ENCODE data around the gene DNAJC17.

Gene DNAJC17

GRCh38 chr15:40764629-40765103 is 42.6 kb downstream of the DNAJC17 start:
- DNase-seq (ENCODE audit: extremely low read depth, low read depth), result no peak
- TF ChIP-seq, protein P1, sequence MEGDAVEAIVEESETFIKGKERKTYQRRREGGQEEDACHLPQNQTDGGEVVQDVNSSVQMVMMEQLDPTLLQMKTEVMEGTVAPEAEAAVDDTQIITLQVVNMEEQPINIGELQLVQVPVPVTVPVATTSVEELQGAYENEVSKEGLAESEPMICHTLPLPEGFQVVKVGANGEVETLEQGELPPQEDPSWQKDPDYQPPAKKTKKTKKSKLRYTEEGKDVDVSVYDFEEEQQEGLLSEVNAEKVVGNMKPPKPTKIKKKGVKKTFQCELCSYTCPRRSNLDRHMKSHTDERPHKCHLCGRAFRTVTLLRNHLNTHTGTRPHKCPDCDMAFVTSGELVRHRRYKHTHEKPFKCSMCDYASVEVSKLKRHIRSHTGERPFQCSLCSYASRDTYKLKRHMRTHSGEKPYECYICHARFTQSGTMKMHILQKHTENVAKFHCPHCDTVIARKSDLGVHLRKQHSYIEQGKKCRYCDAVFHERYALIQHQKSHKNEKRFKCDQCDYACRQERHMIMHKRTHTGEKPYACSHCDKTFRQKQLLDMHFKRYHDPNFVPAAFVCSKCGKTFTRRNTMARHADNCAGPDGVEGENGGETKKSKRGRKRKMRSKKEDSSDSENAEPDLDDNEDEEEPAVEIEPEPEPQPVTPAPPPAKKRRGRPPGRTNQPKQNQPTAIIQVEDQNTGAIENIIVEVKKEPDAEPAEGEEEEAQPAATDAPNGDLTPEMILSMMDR (IDR thresholded peaks at IDR 0.05; ENCODE audit: low read depth, low read length, missing control alignments), result no peak
- peak overlapping the region; percentile 46 for H3K4me3 ChIP-seq (replicated peaks; ENCODE audit: low read depth, low read length)

DNA sequence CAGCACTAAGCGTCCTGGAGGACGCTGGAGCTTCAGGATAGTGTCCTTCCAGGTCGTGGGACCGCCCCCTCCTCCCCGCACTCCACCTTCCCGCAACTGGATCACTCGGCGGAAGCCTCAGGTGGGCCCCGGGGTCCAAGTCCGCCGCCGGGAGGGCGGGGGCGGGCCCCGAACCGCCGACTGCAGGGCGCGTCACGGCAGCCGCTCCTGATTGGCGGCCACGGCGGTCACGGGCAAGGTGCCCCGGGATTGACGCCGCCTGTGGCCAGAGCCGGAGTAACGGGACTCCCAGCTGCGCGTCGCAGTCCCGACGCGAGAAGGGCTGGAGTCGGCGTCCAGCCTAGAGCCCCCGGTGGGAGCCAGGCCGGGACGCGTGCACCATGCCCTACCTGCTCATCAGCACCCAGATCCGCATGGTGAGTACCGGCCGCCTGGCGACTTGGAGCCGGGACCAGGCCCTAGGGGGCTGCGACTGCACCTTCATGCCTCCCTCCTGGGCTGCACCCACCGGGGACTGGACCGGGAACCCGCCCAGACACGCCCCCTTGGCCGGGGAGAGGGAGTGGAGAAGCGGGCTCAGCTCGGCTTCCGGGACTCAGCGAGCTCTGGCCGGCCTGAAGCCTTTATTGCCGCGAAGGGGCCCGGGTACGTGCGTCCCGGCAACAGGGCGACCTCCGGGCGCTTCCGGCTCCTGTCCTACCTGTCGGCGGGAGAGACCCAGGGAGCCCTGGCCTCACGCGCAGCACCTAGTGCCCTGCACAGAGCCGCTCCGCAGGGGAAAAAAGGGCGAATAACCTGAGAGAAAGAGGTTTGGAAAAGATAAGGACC is 43.3 kb downstream of the DNAJC17 start, which contains the start of gene GCHFR:
Gene GCHFR, plus strand, starts transcription at position 268 of the 828 bp plus-strand sequence. Its CDS starts 113 bp downstream, at position 381.
- peak within 1 kb of the TSS; percentile 46 for H3K4me3 ChIP-seq (replicated peaks; ENCODE audit: low read depth, low read length)
- TF ChIP-seq, protein P1 (IDR thresholded peaks at IDR 0.05; ENCODE audit: low read depth, low read length, missing control alignments), result peak; percentile 8
- DNase-seq (ENCODE audit: extremely low read depth, low read depth), result no peak

- peak overlapping the region; percentile 46 for H3K4me3 ChIP-seq (replicated peaks; ENCODE audit: low read depth, low read length)
- TF ChIP-seq, protein P1 (IDR thresholded peaks at IDR 0.05; ENCODE audit: low read depth, low read length, missing control alignments), result no peak
- DNase-seq (ENCODE audit: extremely low read depth, low read depth), result no peak
Observed at GRCh38 chr15:40762919-40763800, 44.1 kb downstream of the DNAJC17 start.

GRCh38 chr15:40759961-40760360 is 47.3 kb downstream of the DNAJC17 start:
- TF ChIP-seq, protein P1 (IDR thresholded peaks at IDR 0.05; ENCODE audit: low read depth, low read length, missing control alignments), result no peak
- no peak for DNase-seq (ENCODE audit: extremely low read depth, low read depth)
- no peak overlapping the region for H3K4me3 ChIP-seq (replicated peaks; ENCODE audit: low read depth, low read length)

DNA sequence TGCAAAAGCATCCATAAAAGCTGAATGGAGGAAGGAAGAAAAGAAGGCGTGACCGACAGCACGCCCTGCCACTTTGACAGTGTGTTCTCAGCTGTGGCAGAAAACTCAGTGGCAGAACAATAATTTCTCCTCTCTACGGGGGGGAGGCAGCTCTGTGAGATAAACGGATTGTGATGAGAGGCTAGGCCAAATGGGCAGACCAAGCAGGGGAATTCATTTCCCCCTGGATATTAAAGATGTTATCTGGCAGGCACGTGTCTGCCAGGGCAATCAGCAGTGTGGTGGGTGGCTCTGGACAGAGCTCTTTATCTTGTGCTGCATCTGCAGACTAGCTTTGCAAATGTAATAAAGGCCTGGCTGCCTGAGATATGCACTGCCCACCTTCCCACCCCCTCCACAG is 50.3 kb downstream of the DNAJC17 start:
- H3K4me3 ChIP-seq (replicated peaks; ENCODE audit: low read depth, low read length), result no peak overlapping the region
- no peak for DNase-seq (ENCODE audit: extremely low read depth, low read depth)
- TF ChIP-seq, protein P1 (IDR thresholded peaks at IDR 0.05; ENCODE audit: low read depth, low read length, missing control alignments), result no peak

DNA sequence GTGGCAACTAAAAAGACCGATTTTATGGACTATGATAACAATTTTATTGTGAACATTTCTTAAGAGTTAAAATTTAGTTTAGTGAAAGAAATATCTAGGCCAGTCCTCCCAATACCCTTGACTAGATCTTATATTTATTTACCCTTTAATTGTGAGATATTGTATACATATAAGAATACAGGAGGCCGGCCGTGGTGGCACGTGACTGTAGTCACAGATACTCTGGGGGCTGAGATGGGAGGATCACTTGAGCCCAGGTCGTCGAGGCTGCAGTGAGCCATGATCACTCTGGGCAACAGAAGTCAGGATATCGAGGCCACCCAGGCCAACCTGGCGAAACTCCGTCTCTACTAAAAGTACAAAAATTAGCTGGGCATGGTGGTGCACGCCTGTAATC is 51.5 kb downstream of the DNAJC17 start:
- DNase-seq (ENCODE audit: extremely low read depth, low read depth), result no peak

More for the DNA sequence above, 51.5 kb downstream of the DNAJC17 start:
- peak overlapping the region; percentile 92 for H3K4me3 ChIP-seq (replicated peaks; ENCODE audit: low read depth, low read length)
- TF ChIP-seq, protein P1 (IDR thresholded peaks at IDR 0.05; ENCODE audit: low read depth, low read length, missing control alignments), result no peak

Data from HFF-Myc (cell line).